ENCODE results near the gene TP53BP2. TPM values are rescaled to one million over a fixed set of nuclear protein-coding genes. Genes with fewer than 3 reads are reported as not detected.
A peak's percentile ranks its signal among the peaks of the same experiment; 100 is the strongest.

The TP53BP2 gene
- total RNA-seq, 1 donor from 2014 or later, result 22.6 TPM

- Histone ChIP-seq H3K36me3 (ENCODE audit: control insufficient read depth, insufficient read depth, low read length) (peaks cover 18% of the 10 kb centered on the region), H3K27me3 (ENCODE audit: control insufficient read depth, insufficient read depth, low read length) (no peaks in the 10 kb centered on the region), H3K4me3 (ENCODE audit: low read depth, low read length) (no peak overlapping the region)
- no peak for DNase-seq (ENCODE audit: low read depth)
- FAIRE-seq, result no peak
- no peak for TF ChIP-seq CTCF (IDR thresholded peaks at IDR 0.05; ENCODE audit: insufficient read depth, low read length, severe bottlenecking)
Observed at GRCh38 chr1:223733898-223734852, 111.6 kb downstream of the TP53BP2 start.

DNA sequence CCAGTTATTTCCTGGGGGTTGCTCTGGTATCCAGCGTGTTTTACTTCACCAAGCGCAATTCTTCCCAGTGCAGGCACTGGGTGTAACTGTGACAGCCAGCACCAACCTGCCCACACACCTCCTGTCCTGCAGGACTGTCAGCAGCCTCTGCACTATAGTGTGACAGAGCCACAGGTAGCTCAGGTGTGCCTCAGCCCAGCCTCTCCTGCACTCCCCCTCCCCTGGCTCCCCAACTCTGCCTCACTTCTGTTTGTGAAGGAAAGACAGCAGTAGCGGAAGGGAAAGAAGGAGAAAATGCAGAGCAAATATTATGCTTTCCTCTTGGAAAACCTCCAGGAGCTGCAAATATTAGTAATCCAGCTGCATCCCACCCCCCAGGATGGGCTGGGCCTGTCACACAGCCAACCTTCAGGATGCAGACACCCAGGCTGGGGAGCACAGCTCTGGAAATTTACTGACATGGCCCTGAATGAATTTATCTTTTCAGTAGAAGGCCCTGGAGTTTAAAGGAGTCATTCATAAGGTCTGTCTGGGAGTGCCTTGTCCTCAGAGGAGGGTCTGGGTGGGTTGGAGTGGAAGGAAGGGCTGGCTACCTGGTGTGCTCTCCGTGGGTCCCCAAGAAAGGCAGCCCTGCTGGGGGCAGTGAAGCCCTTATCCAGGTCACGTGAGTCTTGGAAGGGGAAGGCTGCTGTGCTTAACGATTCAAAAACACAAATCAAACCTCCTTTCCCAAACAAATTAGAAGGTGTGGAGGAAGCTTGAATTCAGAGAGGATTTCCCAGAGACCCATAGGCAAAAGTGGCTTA, 112.6 kb downstream of the TP53BP2 start:
- TF ChIP-seq CTCF (IDR thresholded peaks at IDR 0.05; ENCODE audit: insufficient read depth, low read length, severe bottlenecking), result no peak
- Histone ChIP-seq H3K4me3 (ENCODE audit: low read depth, low read length) (no peak overlapping the region), H3K36me3 (ENCODE audit: control insufficient read depth, insufficient read depth, low read length) (peaks cover 22% of the 10 kb centered on the region), H3K27me3 (ENCODE audit: control insufficient read depth, insufficient read depth, low read length) (no peaks in the 10 kb centered on the region)
- FAIRE-seq, result no peak
- no peak for DNase-seq (ENCODE audit: low read depth)

DNA sequence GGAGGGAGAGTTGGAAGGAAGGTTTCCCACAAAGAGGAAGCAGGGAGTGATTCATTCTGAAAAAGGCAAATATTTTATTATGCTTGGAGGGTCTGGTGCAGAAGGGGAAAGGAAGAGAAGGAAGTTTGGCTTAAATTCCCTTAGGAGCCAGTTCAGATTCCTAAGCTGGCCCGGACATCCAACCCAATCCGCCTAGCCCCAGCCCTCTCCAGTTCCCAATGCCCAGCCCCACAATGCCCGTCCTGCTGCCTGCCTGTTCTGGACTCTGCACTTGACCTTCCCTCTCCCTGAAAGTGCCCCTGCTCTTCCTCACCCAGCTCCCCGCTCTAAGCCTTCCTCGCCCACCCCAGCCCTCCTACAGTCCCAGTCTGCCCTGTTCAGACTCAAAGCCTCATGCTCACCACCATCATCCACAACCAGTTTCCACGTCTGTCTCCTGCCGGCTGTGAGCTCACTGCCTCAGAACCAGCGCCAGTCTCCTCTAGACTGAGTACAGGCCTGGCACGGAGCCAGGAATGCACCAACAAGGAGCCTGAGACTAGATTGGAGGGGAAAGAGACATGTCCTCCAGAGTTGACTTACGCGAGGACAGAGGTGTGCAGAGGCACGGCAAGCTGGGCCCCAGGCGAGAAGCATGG, 114.5 kb downstream of the TP53BP2 start:
- Histone ChIP-seq H3K36me3 (ENCODE audit: control insufficient read depth, insufficient read depth, low read length) (peaks cover 28% of the 10 kb centered on the region), H3K27me3 (ENCODE audit: control insufficient read depth, insufficient read depth, low read length) (no peaks in the 10 kb centered on the region), H3K4me3 (ENCODE audit: low read depth, low read length) (no peak overlapping the region)
- no peak for FAIRE-seq
- peak; percentile 47 for DNase-seq (ENCODE audit: low read depth)
- no peak for TF ChIP-seq CTCF (IDR thresholded peaks at IDR 0.05; ENCODE audit: insufficient read depth, low read length, severe bottlenecking)

DNA sequence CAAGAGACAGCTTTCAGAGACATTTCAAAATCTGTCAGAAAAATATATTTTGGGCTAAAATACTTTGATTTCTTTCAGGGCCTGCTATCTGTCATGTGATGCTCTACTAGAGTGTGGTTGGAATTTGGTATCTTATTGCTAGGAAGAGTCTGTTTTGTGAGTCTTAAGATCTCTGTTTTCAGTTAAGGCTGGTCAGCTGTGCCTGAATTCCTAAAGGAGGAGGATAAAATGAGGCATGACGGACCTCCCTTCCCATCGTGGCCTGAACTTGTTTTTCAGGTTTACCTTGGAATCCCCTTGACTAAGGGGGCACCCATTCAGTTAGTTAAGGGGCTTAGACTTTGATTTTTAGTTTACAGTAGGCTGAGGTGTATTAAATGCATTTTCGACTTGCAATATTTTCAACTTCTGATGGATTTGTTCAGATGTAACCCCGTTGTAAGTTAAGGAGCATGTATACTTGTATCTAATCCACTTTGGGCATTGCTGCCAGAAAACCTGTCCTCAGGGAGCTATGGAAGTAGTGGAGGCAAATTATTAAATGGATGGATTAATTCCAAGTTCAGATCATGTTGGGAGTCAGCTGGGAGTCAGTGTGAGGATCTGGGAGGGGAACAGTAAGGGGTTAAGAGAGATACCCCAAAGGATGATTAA, 115.1 kb downstream of the TP53BP2 start:
- Histone ChIP-seq H3K36me3 (ENCODE audit: control insufficient read depth, insufficient read depth, low read length) (peaks cover 26% of the 10 kb centered on the region), H3K4me3 (ENCODE audit: low read depth, low read length) (no peak overlapping the region), H3K27me3 (ENCODE audit: control insufficient read depth, insufficient read depth, low read length) (no peaks in the 10 kb centered on the region)
- TF ChIP-seq CTCF (IDR thresholded peaks at IDR 0.05; ENCODE audit: insufficient read depth, low read length, severe bottlenecking), result no peak
- DNase-seq (ENCODE audit: low read depth), result peak; percentile 50
- FAIRE-seq, result no peak

DNA sequence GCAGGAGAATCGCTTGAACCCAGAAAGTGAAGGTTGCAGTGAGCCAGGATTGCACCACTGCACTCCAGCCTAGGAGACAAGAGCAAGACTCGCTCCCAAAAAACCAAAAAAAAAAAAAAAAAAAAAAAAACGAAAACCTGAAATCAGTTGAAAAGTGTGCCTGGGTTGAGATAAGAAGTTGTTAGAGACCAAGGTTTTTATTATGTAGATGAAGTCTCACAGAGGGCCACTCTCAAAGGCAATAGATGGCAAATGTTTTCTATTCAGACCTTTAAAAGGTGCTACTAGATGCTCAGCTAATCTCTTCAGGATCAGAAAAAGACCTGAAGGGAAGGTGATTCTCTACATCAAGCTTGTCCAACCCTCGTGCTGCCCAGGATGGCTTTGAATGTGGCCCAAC, 115.8 kb downstream of the TP53BP2 start:
- Histone ChIP-seq H3K4me3 (ENCODE audit: low read depth, low read length) (no peak overlapping the region), H3K27me3 (ENCODE audit: control insufficient read depth, insufficient read depth, low read length) (no peaks in the 10 kb centered on the region), H3K36me3 (ENCODE audit: control insufficient read depth, insufficient read depth, low read length) (peaks cover 26% of the 10 kb centered on the region)
- FAIRE-seq (no peak), DNase-seq (ENCODE audit: low read depth) (no peak)
- TF ChIP-seq CTCF (IDR thresholded peaks at IDR 0.05; ENCODE audit: insufficient read depth, low read length, severe bottlenecking), result no peak

All from bronchial epithelial cell (primary cell).